Heart left ventricle (tissue), 16 donors: ENCODE data around the gene CHAT. TPM values are rescaled to one million over a fixed set of nuclear protein-coding genes. Genes with fewer than 3 reads are reported as not detected.

Source experiments
- ATAC-seq, 4 donors: fragments of 200-7000 bp; cut with Tn5 transposase; one replicate each; pipeline ENCODE4 v1.9.1; 2020 to 2022; ENCODE audit warnings: moderate library complexity in 4 of 4, mild to moderate bottlenecking in 3 of 4, moderate number of reproducible peaks in 1 of 4
- DNase-seq, 5 donors: peaks; one replicate each; pipeline ENCODE4 v3.0.0-alpha.2; 2020
- H3K27ac ChIP-seq, 12 donors: fragments of 200-600 bp; sonication (generic) in 4 of 12; one replicate each; pipeline versions ENCODE4 v1.5.0 to v1.8.0; 2016 to 2022; ENCODE audit warnings: mild to moderate bottlenecking in 2 of 12
- H3K27me3 ChIP-seq, 9 donors: fragments of 200-600 bp; sonication (generic) in 2 of 9; one replicate each; pipeline versions ENCODE4 v1.5.1 to v1.8.0; 2016 to 2022; ENCODE audit warnings: mild to moderate bottlenecking in 3 of 9
- H3K36me3 ChIP-seq, 9 donors: fragments of 200-600 bp; sonication (generic) in 2 of 9; one replicate each; pipeline versions ENCODE4 v1.5.0 to v1.8.0; 2018 to 2022; ENCODE audit warnings: mild to moderate bottlenecking in 2 of 9
- H3K4me1 ChIP-seq, 12 donors: fragments of 200-600 bp; sonication (generic) in 4 of 12; one replicate each; pipeline versions ENCODE4 v1.5.0 to v1.8.0; 2016 to 2022; ENCODE audit warnings: mild to moderate bottlenecking in 3 of 12
- H3K4me3 ChIP-seq, 12 donors: fragments of 200-600 bp; sonication (generic) in 4 of 12; one replicate each; pipeline versions ENCODE4 v1.5.0 to v1.8.0; 2017 to 2022; ENCODE audit warnings: mild to moderate bottlenecking in 9 of 12, moderate library complexity in 4 of 12
- H3K9me3 ChIP-seq, 12 donors: fragments of 200-600 bp; sonication (generic) in 4 of 12; one replicate each; pipeline versions ENCODE4 v1.5.0 to v1.8.0; 2016 to 2022; ENCODE audit warnings: mild to moderate bottlenecking in 1 of 12
- CTCF ChIP-seq, 12 donors: fragments of 200-600 bp; sonication (generic) in 4 of 12; IDR thresholded peaks; one replicate each; pipeline versions ENCODE4 v1.5.0 to v1.8.0; 2018 to 2022; ENCODE audit warnings: antibody characterized with exemption in 12 of 12, mild to moderate bottlenecking in 5 of 12
- POLR2A ChIP-seq, 2 donors: fragments of 450-650 bp; IDR thresholded peaks; one replicate each; pipeline ENCODE4 v1.6.1; 2017; ENCODE audit warnings: antibody characterized with exemption in 2 of 2, mild to moderate bottlenecking in 2 of 2, moderate library complexity in 2 of 2
- WGBS, 4 donors: extraction: QIAGEN DNeasy Blood & Tissue Kit in 2 of 4; methylation state at CpG; one replicate each; pipeline versions ENCODE4 v1.1.5 to v1.1.7; 2013 to 2018; 5-methylcytosine and 5-hydroxymethylcytosine counted together
- intact Hi-C, 10 donors: fragments of 100-400 bp; cut with DNase I; formaldehyde crosslinking; loops; one replicate each; pipeline versions ENCODE4 v1.11.1 to v1.14.2; 2022
- polyA plus RNA-seq, 2 donors: library from polyadenylated mRNA; stranded (reverse); fragments of 200-250 nt; gene quantifications; one replicate each; pipeline ENCODE4 v1.2.3, GENCODE V29; 2013
- total RNA-seq, 9 donors: library from RNA; depleted of rRNA in 2 of 9; stranded (reverse); fragments of >200 nt in 2 of 9; fragmentation: NEBNext Ultra II Directional in 3 of 9; extraction: Animal tissue kit (Norgen Biotek cat#: 25700) in 3 of 9; gene quantifications; one replicate each; pipeline versions ENCODE4 v1.1.0 to v1.2.4, GENCODE V29; 2016 to 2023
- donor health status: ischemic (EF 13 %, LVEDD 7.1; RV severe dilation, severe dysfunction).
- donor health status: healthy with polysubstance abuse.
- donor health status: DM: no; HTN: yes; CAD: no.
- donor health status: DM: no; HTN: no; CAD: no.
- donor health status: ischemic (EF 25% LVEDD 6.9; RV normal size, moderate dysfunction).
- donor health status: ischemic (EF 25% LVEDD 5.7; RV mildly dilated, moderate dysfunction).
- donor health status: healthy.
- donor health status: DM: yes; HTN: yes; CAD: no.
- donor health status: ischemic (EF 35%, LVEDD 5.7; RV mildly dilated, moderate dysfunction).
- donor health status: nonischemic (EF 11% LVEDD 7.7; RV severe dilation, severe dysfunction).
- donor health status: DM: yes; HTN: yes; CAD: no.
- donor health status: PGD.
- donor health status: ischemic (EF 29% LVEDD 5.4; RV normal size, mild dysfunction).
- donor health status: nonischemic (EF 23%, LVEDD 6.1; RV moderate dilation, normal function).

The CHAT gene
- total and polyA plus RNA-seq, 11 donors = not detected

- H3K4me3 ChIP-seq = no peak overlapping the region
- no peaks in the 10 kb centered on the region for H3K4me1 ChIP-seq
- no peaks in the 10 kb centered on the region for H3K9me3 ChIP-seq
- peaks cover 0 to 50% (median 7%) of the 10 kb centered on the region in 9 donors for H3K27me3 ChIP-seq
- ATAC-seq (no peak), DNase-seq (no peak)
- WGBS, 4 donors = 75 to 77% (median 77%) methylated on average over 17 to 18 of the region's 18 CpGs
- intact Hi-C loops = no loop called here
- H3K36me3 ChIP-seq = no peaks in the 10 kb centered on the region
- no peak overlapping the region for H3K27ac ChIP-seq
- TF ChIP-seq CTCF (IDR thresholded peaks at IDR 0.05) (no peak), POLR2A (IDR thresholded peaks at IDR 0.05) (no peak)
Observed at GRCh38 chr10:49647985-49648795, 34.4 kb downstream of the CHAT start.

GRCh38 chr10:49649294-49649693 is 35.5 kb downstream of the CHAT start:
- no peaks in the 10 kb centered on the region for H3K9me3 ChIP-seq
- no peak overlapping the region for H3K4me3 ChIP-seq
- H3K36me3 ChIP-seq = no peaks in the 10 kb centered on the region
- H3K27ac ChIP-seq = no peak overlapping the region
- H3K27me3 ChIP-seq = peaks cover 0 to 40% (median 3%) of the 10 kb centered on the region in 9 donors
- DNase-seq (no peak), ATAC-seq (no peak)
- intact Hi-C loops = no loop called here
- TF ChIP-seq CTCF (IDR thresholded peaks at IDR 0.05) = no peak
- TF ChIP-seq POLR2A (IDR thresholded peaks at IDR 0.05) = no peak
- H3K4me1 ChIP-seq = no peaks in the 10 kb centered on the region
- 15 to 29% (median 20%) methylated on average over 11 to 17 of the region's 17 CpGs for WGBS, 4 donors

- TF ChIP-seq CTCF (IDR thresholded peaks at IDR 0.05) (no peak), POLR2A (IDR thresholded peaks at IDR 0.05) (no peak)
- ATAC-seq (no peak), DNase-seq (no peak)
- H3K27ac ChIP-seq = no peak overlapping the region
- peaks cover 0 to 34% (median 3%) of the 10 kb centered on the region in 9 donors for H3K27me3 ChIP-seq
- no peaks in the 10 kb centered on the region for H3K36me3 ChIP-seq
- no peak overlapping the region for H3K4me3 ChIP-seq
- 60 to 73% (median 65%) methylated on average over 8 of the region's 8 CpGs for WGBS, 4 donors
- H3K4me1 ChIP-seq = no peaks in the 10 kb centered on the region
- no peaks in the 10 kb centered on the region for H3K9me3 ChIP-seq
- intact Hi-C loops = no loop called here
Observed at GRCh38 chr10:49649936-49650723, 36.3 kb downstream of the CHAT start.

GRCh38 chr10:49650724-49651034 is 36.8 kb downstream of the CHAT start:
- no peak overlapping the region for H3K27ac ChIP-seq
- no peak for ATAC-seq
- H3K4me1 ChIP-seq = no peaks in the 10 kb centered on the region
- no peak for TF ChIP-seq CTCF (IDR thresholded peaks at IDR 0.05)
- no peaks in the 10 kb centered on the region for H3K9me3 ChIP-seq
- H3K27me3 ChIP-seq = peaks cover 0 to 30% (median 3%) of the 10 kb centered on the region in 9 donors
- H3K4me3 ChIP-seq = no peak overlapping the region
- DNase-seq = no peak
- 78 to 97% (median 89%) methylated on average over 1 of the region's 1 CpG for WGBS, 4 donors
- no peaks in the 10 kb centered on the region for H3K36me3 ChIP-seq
- intact Hi-C loops = no loop called here
